ENCODE measurements around the gene ZFAND3.

ZFAND3 gene

GRCh38 chr6:38187811-38188590 is 368.5 kb downstream of the ZFAND3 start:
- no peak for DNase-seq (ENCODE audit: low read depth)

- no peak for DNase-seq (ENCODE audit: low read depth)
Observed at GRCh38 chr6:38188677-38189335, 369.3 kb downstream of the ZFAND3 start.

GRCh38 chr6:38191418-38191817 is 371.9 kb downstream of the ZFAND3 start:
- no peak for DNase-seq (ENCODE audit: low read depth)

- DNase-seq (ENCODE audit: low read depth), result no peak
Observed at GRCh38 chr6:38192011-38192410, 372.5 kb downstream of the ZFAND3 start.

- no peak for DNase-seq (ENCODE audit: low read depth)
Observed at GRCh38 chr6:38192487-38192886, 373.0 kb downstream of the ZFAND3 start.

GRCh38 chr6:38193051-38193450 is 373.5 kb downstream of the ZFAND3 start:
- DNase-seq (ENCODE audit: low read depth), result no peak

- no peak for DNase-seq (ENCODE audit: low read depth)
Observed at GRCh38 chr6:38193481-38194281, 374.2 kb downstream of the ZFAND3 start.

GRCh38 chr6:38194282-38194572 is 374.7 kb downstream of the ZFAND3 start:
- no peak for DNase-seq (ENCODE audit: low read depth)

GRCh38 chr6:38194589-38194988 is 375.1 kb downstream of the ZFAND3 start:
- no peak for DNase-seq (ENCODE audit: low read depth)

- no peak for DNase-seq (ENCODE audit: low read depth)
Observed at GRCh38 chr6:38195113-38195635, 375.6 kb downstream of the ZFAND3 start.

GRCh38 chr6:38198219-38198618 is 378.7 kb downstream of the ZFAND3 start:
- no peak for DNase-seq (ENCODE audit: low read depth)
